Activated CD8-positive, alpha-beta T cell treated with anti-CD3 and anti-CD28 coated beads, Interleukin-2, amount 10 ng/mL, durations not matched to agents 7 days and 5 days (primary cell): ENCODE measurements around the gene ANKIB1. TPM values are rescaled to one million over a fixed set of nuclear protein-coding genes. Genes with fewer than 3 reads are reported as not detected.

Source experiments
- ATAC-seq: fragments of 150-1000 bp; cut with Tn5 transposase; one replicate; pipeline ENCODE4 v1.10.0; 2021; ENCODE audit warnings: moderate library complexity
- CTCF ChIA-PET: fragments of 350-600 bp; sonication (Branson Sonifier 250); formaldehyde crosslinking; loops from one replicate; lab custom pipeline; 2021; ENCODE audit warnings: antibody characterized with exemption; lab: Charles Lee
- POLR2A ChIA-PET: fragments of 350-600 bp; sonication (Branson Sonifier 250); formaldehyde crosslinking; loops from one replicate; lab custom pipeline; 2021; ENCODE audit warnings: antibody characterized with exemption; lab: Charles Lee
- DNase-seq: peaks from one replicate; pipeline ENCODE4 v3.0.0-alpha.2; 2020
- H3K27ac Mint-ChIP-seq: one replicate; pipeline ENCODE4 v1.8.0; 2021; ENCODE audit warnings: mild to moderate bottlenecking, mixed read lengths
- H3K27me3 Mint-ChIP-seq: one replicate; pipeline ENCODE4 v1.8.0; 2021; ENCODE audit warnings: low read depth, mixed read lengths
- H3K36me3 Mint-ChIP-seq: one replicate; pipeline ENCODE4 v1.8.0; 2021; ENCODE audit warnings: low read depth, mixed read lengths
- H3K4me1 Mint-ChIP-seq: one replicate; pipeline ENCODE4 v1.8.0; 2021; ENCODE audit warnings: low read depth, mixed read lengths
- H3K4me3 Mint-ChIP-seq: one replicate; pipeline ENCODE4 v1.8.0; 2021; ENCODE audit warnings: mild to moderate bottlenecking, mixed read lengths
- H3K9me3 Mint-ChIP-seq: one replicate; pipeline ENCODE4 v1.8.0; 2022; ENCODE audit warnings: mixed read lengths; ENCODE audit not compliant: insufficient read depth
- total RNA-seq, 2 experiments: library from RNA; stranded (reverse); gene quantifications; one replicate each; pipeline ENCODE4 v1.2.3, GENCODE V29; 2021

ANKIB1 gene
- total RNA-seq, 2 experiments from 2014 or later = 55.7 to 57.1 TPM

GRCh38 chr7:92296235-92296634, 50.5 kb downstream of the ANKIB1 start:
- Mint-ChIP-seq H3K9me3 (no peaks in the 10 kb centered on the region), H3K27me3 (no peaks in the 10 kb centered on the region), H3K4me3 (no peak overlapping the region), H3K36me3 (peaks cover 21% of the 10 kb centered on the region), H3K27ac (no peak overlapping the region), H3K4me1 (peaks cover 10% of the 10 kb centered on the region)
- POLR2A ChIA-PET = interaction anchor here (1.2 kb wide), 1 partner anchor 51 kb away, joined by 4 read pairs; the partner anchor contains the start of genes ANKIB1 and KRIT1
- ATAC-seq = no peak
- no peak for DNase-seq
- CTCF ChIA-PET = interaction anchor here (0.7 kb wide), 1 partner anchor 1250 kb away, joined by 3 read pairs; no protein-coding TSS in a partner anchor

- ChIA-PET CTCF (no interaction called here), POLR2A (no interaction called here)
- Mint-ChIP-seq H3K27ac (no peak overlapping the region), H3K27me3 (no peaks in the 10 kb centered on the region), H3K9me3 (no peaks in the 10 kb centered on the region), H3K36me3 (peaks cover 23% of the 10 kb centered on the region), H3K4me1 (peaks cover 10% of the 10 kb centered on the region), H3K4me3 (no peak overlapping the region)
- no peak for ATAC-seq
- DNase-seq = no peak
These were observed 51.2 kb downstream of the ANKIB1 start for GRCh38 chr7:92296880-92297445.

GRCh38 chr7:92297736-92298135, 52.0 kb downstream of the ANKIB1 start:
- H3K4me1 Mint-ChIP-seq = peaks cover 10% of the 10 kb centered on the region
- no peaks in the 10 kb centered on the region for H3K9me3 Mint-ChIP-seq
- H3K27me3 Mint-ChIP-seq = no peaks in the 10 kb centered on the region
- H3K4me3 Mint-ChIP-seq = no peak overlapping the region
- DNase-seq (no peak), ATAC-seq (no peak)
- no peak overlapping the region for H3K27ac Mint-ChIP-seq
- ChIA-PET POLR2A (no interaction called here), CTCF (no interaction called here)
- peaks cover 23% of the 10 kb centered on the region for H3K36me3 Mint-ChIP-seq

GRCh38 chr7:92303761-92304160, 58.0 kb downstream of the ANKIB1 start:
- Mint-ChIP-seq H3K36me3 (peaks cover 20% of the 10 kb centered on the region), H3K4me3 (no peak overlapping the region), H3K27me3 (no peaks in the 10 kb centered on the region), H3K4me1 (no peaks in the 10 kb centered on the region), H3K27ac (no peak overlapping the region), H3K9me3 (no peaks in the 10 kb centered on the region)
- ATAC-seq = no peak
- CTCF ChIA-PET = interaction anchor here (0.9 kb wide), 1 partner anchor 120 kb away, joined by 3 read pairs; no protein-coding TSS in a partner anchor
- no peak for DNase-seq
- POLR2A ChIA-PET = no interaction called here

- ATAC-seq = no peak
- Mint-ChIP-seq H3K27ac (no peak overlapping the region), H3K4me1 (no peaks in the 10 kb centered on the region), H3K36me3 (peaks cover 18% of the 10 kb centered on the region), H3K27me3 (no peaks in the 10 kb centered on the region), H3K4me3 (no peak overlapping the region), H3K9me3 (no peaks in the 10 kb centered on the region)
- no peak for DNase-seq
- ChIA-PET POLR2A (no interaction called here), CTCF (no interaction called here)
These were observed 58.7 kb downstream of the ANKIB1 start for GRCh38 chr7:92304406-92304893.

GRCh38 chr7:92306153-92306552, 60.4 kb downstream of the ANKIB1 start:
- POLR2A ChIA-PET = no interaction called here
- H3K27ac Mint-ChIP-seq = no peak overlapping the region
- no peak for ATAC-seq

GRCh38 chr7:92313055-92313454, 67.3 kb downstream of the ANKIB1 start:
- POLR2A ChIA-PET = no interaction called here
- no peak for ATAC-seq
- H3K4me3 Mint-ChIP-seq = no peak overlapping the region
- H3K4me1 Mint-ChIP-seq = no peaks in the 10 kb centered on the region
- no peaks in the 10 kb centered on the region for H3K9me3 Mint-ChIP-seq
- no peak overlapping the region for H3K27ac Mint-ChIP-seq
- no peak for DNase-seq
- no peaks in the 10 kb centered on the region for H3K27me3 Mint-ChIP-seq
- peaks cover 12% of the 10 kb centered on the region for H3K36me3 Mint-ChIP-seq
- CTCF ChIA-PET = no interaction called here

More at GRCh38 chr7:92306153-92306552, 60.4 kb downstream of the ANKIB1 start:
- CTCF ChIA-PET = interaction anchor here (1.1 kb wide), 1 partner anchor 9 kb away, joined by 3 read pairs; no protein-coding TSS in a partner anchor
- no peak overlapping the region for H3K4me3 Mint-ChIP-seq
- H3K4me1 Mint-ChIP-seq = no peaks in the 10 kb centered on the region
- no peaks in the 10 kb centered on the region for H3K9me3 Mint-ChIP-seq
- no peak for DNase-seq
- H3K36me3 Mint-ChIP-seq = peaks cover 15% of the 10 kb centered on the region
- no peaks in the 10 kb centered on the region for H3K27me3 Mint-ChIP-seq

- H3K27ac Mint-ChIP-seq = no peak overlapping the region
- CTCF ChIA-PET = no interaction called here
These were observed 73.5 kb downstream of the ANKIB1 start for GRCh38 chr7:92319243-92319642.

GRCh38 chr7:92325173-92325572, 79.4 kb downstream of the ANKIB1 start:
- ChIA-PET CTCF (no interaction called here), POLR2A (no interaction called here)
- H3K4me1 Mint-ChIP-seq = peaks cover 10% of the 10 kb centered on the region
- H3K9me3 Mint-ChIP-seq = no peaks in the 10 kb centered on the region
- ATAC-seq (no peak), DNase-seq (no peak)
- peaks cover 15% of the 10 kb centered on the region for H3K36me3 Mint-ChIP-seq
- H3K27me3 Mint-ChIP-seq = no peaks in the 10 kb centered on the region
- H3K4me3 Mint-ChIP-seq = no peak overlapping the region
- H3K27ac Mint-ChIP-seq = no peak overlapping the region

More at GRCh38 chr7:92319243-92319642, 73.5 kb downstream of the ANKIB1 start:
- Mint-ChIP-seq H3K4me1 (no peaks in the 10 kb centered on the region), H3K4me3 (no peak overlapping the region), H3K27me3 (no peaks in the 10 kb centered on the region), H3K36me3 (peaks cover 15% of the 10 kb centered on the region), H3K9me3 (no peaks in the 10 kb centered on the region)
- no peak for DNase-seq
- POLR2A ChIA-PET = no interaction called here
- ATAC-seq = no peak

- CTCF ChIA-PET = no interaction called here
- Mint-ChIP-seq H3K4me3 (no peak overlapping the region), H3K27ac (no peak overlapping the region)
These were observed 80.1 kb downstream of the ANKIB1 start for GRCh38 chr7:92325858-92326257.

GRCh38 chr7:92330835-92331438, 85.2 kb downstream of the ANKIB1 start:
- no peak overlapping the region for H3K27ac Mint-ChIP-seq
- no peaks in the 10 kb centered on the region for H3K9me3 Mint-ChIP-seq
- no peaks in the 10 kb centered on the region for H3K27me3 Mint-ChIP-seq
- ChIA-PET POLR2A (no interaction called here), CTCF (no interaction called here)
- H3K4me1 Mint-ChIP-seq = peaks cover 4% of the 10 kb centered on the region
- peaks cover 23% of the 10 kb centered on the region for H3K36me3 Mint-ChIP-seq
- ATAC-seq = no peak
- no peak overlapping the region for H3K4me3 Mint-ChIP-seq
- no peak for DNase-seq

More at GRCh38 chr7:92325858-92326257, 80.1 kb downstream of the ANKIB1 start:
- DNase-seq (no peak), ATAC-seq (no peak)
- POLR2A ChIA-PET = no interaction called here
- H3K9me3 Mint-ChIP-seq = no peaks in the 10 kb centered on the region
- H3K27me3 Mint-ChIP-seq = no peaks in the 10 kb centered on the region
- H3K36me3 Mint-ChIP-seq = peaks cover 11% of the 10 kb centered on the region
- peaks cover 10% of the 10 kb centered on the region for H3K4me1 Mint-ChIP-seq

- H3K27me3 Mint-ChIP-seq = no peaks in the 10 kb centered on the region
- ChIA-PET POLR2A (no interaction called here), CTCF (no interaction called here)
- H3K27ac Mint-ChIP-seq = no peak overlapping the region
- no peak overlapping the region for H3K4me3 Mint-ChIP-seq
- no peaks in the 10 kb centered on the region for H3K9me3 Mint-ChIP-seq
- ATAC-seq = no peak
- no peak for DNase-seq
- no peaks in the 10 kb centered on the region for H3K4me1 Mint-ChIP-seq
- peaks cover 27% of the 10 kb centered on the region for H3K36me3 Mint-ChIP-seq
These were observed 85.7 kb downstream of the ANKIB1 start for GRCh38 chr7:92331508-92331907.
